ENCODE data around the gene PIGW. TPM values are rescaled to one million over a fixed set of nuclear protein-coding genes. Genes with fewer than 3 reads are reported as not detected.

The PIGW gene
- total and polyA plus RNA-seq, 9 donors: 4.7 to 9.9 (median 8.8) TPM

- no peak overlapping the region for H3K27ac ChIP-seq (ENCODE audit: low read length)
- DNase-seq: no peak
- no peaks in the 10 kb centered on the region for H3K9me3 ChIP-seq (replicated peaks; ENCODE audit: control insufficient read depth, low read depth, low read length)
- peaks cover 11% of the 10 kb centered on the region for H3K4me1 ChIP-seq (ENCODE audit: control insufficient read depth, insufficient read depth, low read length)
- WGBS (ENCODE audit: insufficient coverage): 67% methylated on average over 5 of the region's 9 CpGs
- no peak overlapping the region for H3K4me3 ChIP-seq (ENCODE audit: low read length)
- H3K36me3 ChIP-seq (ENCODE audit: control insufficient read depth, insufficient read depth, low read length): peaks cover 78% of the 10 kb centered on the region
- no peaks in the 10 kb centered on the region for H3K27me3 ChIP-seq (ENCODE audit: control insufficient read depth, insufficient read depth, low read length)
These were observed 36.6 kb upstream of the PIGW start for GRCh38 chr17:36498155-36498554.

- Histone ChIP-seq H3K27ac (ENCODE audit: low read length) (no peak overlapping the region), H3K4me3 (ENCODE audit: low read length) (no peak overlapping the region), H3K4me1 (ENCODE audit: control insufficient read depth, insufficient read depth, low read length) (peaks cover 11% of the 10 kb centered on the region), H3K9me3 (replicated peaks; ENCODE audit: control insufficient read depth, low read depth, low read length) (no peaks in the 10 kb centered on the region), H3K27me3 (ENCODE audit: control insufficient read depth, insufficient read depth, low read length) (no peaks in the 10 kb centered on the region), H3K36me3 (ENCODE audit: control insufficient read depth, insufficient read depth, low read length) (peaks cover 78% of the 10 kb centered on the region)
- 44% methylated on average over 6 of the region's 7 CpGs for WGBS (ENCODE audit: insufficient coverage)
- DNase-seq: no peak
These were observed 36.1 kb upstream of the PIGW start for GRCh38 chr17:36498560-36499300.

- DNase-seq: no peak
- H3K27me3 ChIP-seq (ENCODE audit: control insufficient read depth, insufficient read depth, low read length): no peaks in the 10 kb centered on the region
- WGBS (ENCODE audit: insufficient coverage): 91% methylated on average over 13 of the region's 15 CpGs
These were observed 34.0 kb upstream of the PIGW start for GRCh38 chr17:36500745-36501225.

DNA sequence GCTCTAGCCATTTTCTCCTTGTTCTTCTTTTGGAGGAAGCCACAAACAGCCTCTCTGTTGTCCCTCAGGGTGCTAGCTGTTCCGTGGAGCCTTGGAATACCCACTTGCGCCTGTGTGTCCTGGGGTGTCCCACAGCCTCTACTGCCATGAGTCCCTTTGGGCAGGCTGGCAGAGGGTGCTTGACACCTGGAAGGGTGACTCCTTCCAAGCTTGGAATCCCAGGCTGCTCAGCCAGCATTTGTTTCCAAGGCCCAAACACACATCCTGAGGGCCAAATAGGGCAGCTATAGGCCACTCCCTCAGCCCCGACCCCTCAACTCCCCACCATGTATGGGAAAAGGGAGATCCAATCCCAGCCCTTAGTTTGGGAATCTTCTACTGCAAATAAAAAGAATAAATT lies 33.4 kb upstream of the PIGW start:
- Histone ChIP-seq H3K4me3 (ENCODE audit: low read length) (no peak overlapping the region), H3K9me3 (replicated peaks; ENCODE audit: control insufficient read depth, low read depth, low read length) (no peaks in the 10 kb centered on the region), H3K4me1 (ENCODE audit: control insufficient read depth, insufficient read depth, low read length) (peaks cover 4% of the 10 kb centered on the region), H3K27me3 (ENCODE audit: control insufficient read depth, insufficient read depth, low read length) (no peaks in the 10 kb centered on the region), H3K36me3 (ENCODE audit: control insufficient read depth, insufficient read depth, low read length) (peaks cover 79% of the 10 kb centered on the region), H3K27ac (ENCODE audit: low read length) (no peak overlapping the region)
- WGBS (ENCODE audit: insufficient coverage): 100% methylated on average over 2 of the region's 3 CpGs
- DNase-seq: no peak

More at GRCh38 chr17:36500745-36501225, 34.0 kb upstream of the PIGW start:
- no peak overlapping the region for H3K27ac ChIP-seq (ENCODE audit: low read length)
- H3K4me3 ChIP-seq (ENCODE audit: low read length): no peak overlapping the region
- no peaks in the 10 kb centered on the region for H3K9me3 ChIP-seq (replicated peaks; ENCODE audit: control insufficient read depth, low read depth, low read length)
- H3K36me3 ChIP-seq (ENCODE audit: control insufficient read depth, insufficient read depth, low read length): peaks cover 79% of the 10 kb centered on the region
- peaks cover 9% of the 10 kb centered on the region for H3K4me1 ChIP-seq (ENCODE audit: control insufficient read depth, insufficient read depth, low read length)

DNA sequence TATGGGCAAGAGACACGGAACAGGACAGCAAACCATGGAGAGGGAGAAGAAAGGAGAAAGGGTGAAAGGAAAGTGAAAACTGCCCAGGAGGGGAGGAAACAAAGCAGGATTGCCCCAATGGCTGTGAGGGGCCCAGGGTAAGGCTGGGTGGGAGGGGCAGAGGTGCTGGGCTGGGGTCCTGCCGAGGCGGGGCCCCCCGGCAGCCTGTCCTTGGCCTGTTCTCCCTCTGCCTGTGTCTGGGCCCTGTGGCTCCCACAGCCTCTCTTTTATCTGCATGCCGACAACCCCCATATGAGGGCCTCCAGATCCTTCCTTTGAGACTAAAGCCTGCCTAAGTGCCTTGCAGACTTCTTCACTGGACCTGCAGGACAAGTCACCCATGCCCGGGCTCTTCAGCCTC lies 32.8 kb upstream of the PIGW start:
- Histone ChIP-seq H3K36me3 (ENCODE audit: control insufficient read depth, insufficient read depth, low read length) (peaks cover 79% of the 10 kb centered on the region), H3K27ac (ENCODE audit: low read length) (no peak overlapping the region), H3K27me3 (ENCODE audit: control insufficient read depth, insufficient read depth, low read length) (no peaks in the 10 kb centered on the region), H3K4me3 (ENCODE audit: low read length) (no peak overlapping the region), H3K9me3 (replicated peaks; ENCODE audit: control insufficient read depth, low read depth, low read length) (no peaks in the 10 kb centered on the region), H3K4me1 (ENCODE audit: control insufficient read depth, insufficient read depth, low read length) (peaks cover 4% of the 10 kb centered on the region)
- WGBS (ENCODE audit: insufficient coverage): 73% methylated on average over 2 of the region's 6 CpGs
- DNase-seq: no peak

DNA sequence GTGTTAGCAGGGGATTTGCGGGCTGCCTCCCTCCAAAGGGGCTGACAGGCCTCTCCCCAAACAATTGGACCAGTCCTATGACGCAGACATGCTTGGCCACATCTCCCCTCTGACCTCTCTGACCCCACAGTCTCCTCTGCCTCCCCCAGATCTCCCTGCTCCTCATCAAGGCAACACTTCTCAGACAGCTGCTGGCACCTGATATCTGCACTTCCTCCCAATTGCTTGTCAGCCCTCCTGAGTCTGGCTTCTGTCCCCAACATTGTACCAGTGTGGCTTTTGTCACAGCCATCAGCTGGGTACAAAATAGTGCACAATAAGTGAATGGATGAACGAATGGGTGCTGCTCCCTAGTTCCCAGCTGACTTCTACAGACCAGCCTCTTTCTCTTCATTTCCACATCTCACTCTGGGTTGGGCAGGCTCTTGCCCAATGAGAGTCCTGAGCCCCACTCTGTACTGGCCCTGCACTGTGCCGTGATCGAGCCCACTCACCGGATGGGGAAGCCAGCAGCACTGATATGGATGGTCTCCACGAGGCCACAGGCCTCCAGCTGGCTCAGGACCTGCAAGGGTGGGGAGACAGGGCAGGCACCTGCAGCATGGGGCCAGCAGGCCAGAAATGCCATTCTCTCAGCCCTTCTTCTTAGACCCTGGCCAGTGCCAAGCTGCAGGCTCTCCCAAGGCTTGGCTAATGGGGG lies 31.2 kb upstream of the PIGW start:
- Histone ChIP-seq H3K27me3 (ENCODE audit: control insufficient read depth, insufficient read depth, low read length) (no peaks in the 10 kb centered on the region), H3K27ac (ENCODE audit: low read length) (no peak overlapping the region), H3K36me3 (ENCODE audit: control insufficient read depth, insufficient read depth, low read length) (peaks cover 79% of the 10 kb centered on the region), H3K4me1 (ENCODE audit: control insufficient read depth, insufficient read depth, low read length) (peaks cover 4% of the 10 kb centered on the region), H3K9me3 (replicated peaks; ENCODE audit: control insufficient read depth, low read depth, low read length) (no peaks in the 10 kb centered on the region), H3K4me3 (ENCODE audit: low read length) (no peak overlapping the region)
- 95% methylated on average over 6 of the region's 7 CpGs for WGBS (ENCODE audit: insufficient coverage)
- DNase-seq: no peak

DNA sequence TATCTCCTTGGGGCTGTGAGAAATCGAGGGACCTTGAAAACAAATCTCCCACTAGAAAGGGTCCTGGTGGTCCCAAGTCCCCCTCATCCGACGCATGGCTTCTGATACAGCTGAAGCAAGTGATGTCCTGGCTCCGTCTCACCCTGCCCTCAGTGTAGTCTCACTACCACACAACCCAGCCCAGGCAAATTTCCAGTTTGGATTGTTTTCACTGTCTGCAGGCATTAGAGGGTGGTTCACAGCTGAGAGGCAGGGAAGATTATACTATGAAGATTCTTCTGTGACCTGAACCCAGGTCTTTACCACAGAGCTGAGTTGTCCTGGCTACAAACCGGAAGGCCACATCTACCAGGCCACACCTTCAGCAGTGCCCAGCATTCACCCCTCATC lies 30.6 kb upstream of the PIGW start:
- no peak overlapping the region for H3K27ac ChIP-seq (ENCODE audit: low read length)
- WGBS (ENCODE audit: insufficient coverage): 100% methylated on average over 1 of the region's 5 CpGs
- H3K4me1 ChIP-seq (ENCODE audit: control insufficient read depth, insufficient read depth, low read length): peaks cover 4% of the 10 kb centered on the region
- no peaks in the 10 kb centered on the region for H3K27me3 ChIP-seq (ENCODE audit: control insufficient read depth, insufficient read depth, low read length)
- H3K36me3 ChIP-seq (ENCODE audit: control insufficient read depth, insufficient read depth, low read length): peaks cover 81% of the 10 kb centered on the region
- no peak overlapping the region for H3K4me3 ChIP-seq (ENCODE audit: low read length)
- no peak for DNase-seq
- H3K9me3 ChIP-seq (replicated peaks; ENCODE audit: control insufficient read depth, low read depth, low read length): no peaks in the 10 kb centered on the region

GRCh38 chr17:36505171-36505570 lies 29.6 kb upstream of the PIGW start:
- no peak overlapping the region for H3K4me3 ChIP-seq (ENCODE audit: low read length)
- 87% methylated on average over 8 of the region's 8 CpGs for WGBS (ENCODE audit: insufficient coverage)
- no peaks in the 10 kb centered on the region for H3K9me3 ChIP-seq (replicated peaks; ENCODE audit: control insufficient read depth, low read depth, low read length)

GRCh38 chr17:36506249-36506826 lies 28.4 kb upstream of the PIGW start:
- H3K36me3 ChIP-seq (ENCODE audit: control insufficient read depth, insufficient read depth, low read length): peaks cover 85% of the 10 kb centered on the region
- H3K4me1 ChIP-seq (ENCODE audit: control insufficient read depth, insufficient read depth, low read length): no peaks in the 10 kb centered on the region
- no peaks in the 10 kb centered on the region for H3K9me3 ChIP-seq (replicated peaks; ENCODE audit: control insufficient read depth, low read depth, low read length)
- H3K27ac ChIP-seq (ENCODE audit: low read length): no peak overlapping the region
- DNase-seq: no peak
- no peak overlapping the region for H3K4me3 ChIP-seq (ENCODE audit: low read length)
- no peaks in the 10 kb centered on the region for H3K27me3 ChIP-seq (ENCODE audit: control insufficient read depth, insufficient read depth, low read length)
- WGBS (ENCODE audit: insufficient coverage): 90% methylated on average over 3 of the region's 6 CpGs

More at GRCh38 chr17:36505171-36505570, 29.6 kb upstream of the PIGW start:
- H3K36me3 ChIP-seq (ENCODE audit: control insufficient read depth, insufficient read depth, low read length): peaks cover 82% of the 10 kb centered on the region
- no peaks in the 10 kb centered on the region for H3K27me3 ChIP-seq (ENCODE audit: control insufficient read depth, insufficient read depth, low read length)
- H3K27ac ChIP-seq (ENCODE audit: low read length): no peak overlapping the region
- no peak for DNase-seq
- peaks cover 4% of the 10 kb centered on the region for H3K4me1 ChIP-seq (ENCODE audit: control insufficient read depth, insufficient read depth, low read length)

GRCh38 chr17:36506831-36507230 lies 28.0 kb upstream of the PIGW start:
- WGBS (ENCODE audit: insufficient coverage): 94% methylated on average over 11 of the region's 11 CpGs
- H3K36me3 ChIP-seq (ENCODE audit: control insufficient read depth, insufficient read depth, low read length): peaks cover 84% of the 10 kb centered on the region
- no peak for DNase-seq
- no peaks in the 10 kb centered on the region for H3K27me3 ChIP-seq (ENCODE audit: control insufficient read depth, insufficient read depth, low read length)
- H3K9me3 ChIP-seq (replicated peaks; ENCODE audit: control insufficient read depth, low read depth, low read length): no peaks in the 10 kb centered on the region
- H3K27ac ChIP-seq (ENCODE audit: low read length): no peak overlapping the region
- H3K4me1 ChIP-seq (ENCODE audit: control insufficient read depth, insufficient read depth, low read length): no peaks in the 10 kb centered on the region
- H3K4me3 ChIP-seq (ENCODE audit: low read length): no peak overlapping the region
